ENCODE results near the gene LNPEP.

Gene LNPEP

GRCh38 chr5:97004423-97005060 is 68.7 kb downstream of the LNPEP start:
- H3K4me3 ChIP-seq (ENCODE audit: low read length) = no peak overlapping the region
- H3K9ac ChIP-seq (ENCODE audit: low read length) = no peak overlapping the region
- no peaks in the 10 kb centered on the region for H3K27me3 ChIP-seq (replicated peaks; ENCODE audit: control insufficient read depth, insufficient read depth, low read length)
- no peaks in the 10 kb centered on the region for H3K9me3 ChIP-seq (ENCODE audit: control insufficient read depth, low read length)
- peaks cover 1% of the 10 kb centered on the region for H3K4me1 ChIP-seq (ENCODE audit: control insufficient read depth, insufficient read depth, low read length)
- H3K36me3 ChIP-seq (ENCODE audit: control insufficient read depth, insufficient read depth, low read length, severe bottlenecking) = peaks cover 69% of the 10 kb centered on the region
- peak; percentile 79 for DNase-seq (ENCODE audit: low read depth)

- Histone ChIP-seq H3K9me3 (ENCODE audit: control insufficient read depth, low read length) (no peaks in the 10 kb centered on the region), H3K27me3 (replicated peaks; ENCODE audit: control insufficient read depth, insufficient read depth, low read length) (no peaks in the 10 kb centered on the region), H3K4me1 (ENCODE audit: control insufficient read depth, insufficient read depth, low read length) (peaks cover 2% of the 10 kb centered on the region), H3K9ac (ENCODE audit: low read length) (no peak overlapping the region), H3K36me3 (ENCODE audit: control insufficient read depth, insufficient read depth, low read length, severe bottlenecking) (peaks cover 62% of the 10 kb centered on the region), H3K4me3 (ENCODE audit: low read length) (no peak overlapping the region)
- DNase-seq (ENCODE audit: low read depth) = peak; percentile 39
These were observed 70.7 kb downstream of the LNPEP start for GRCh38 chr5:97006454-97007060.

- DNase-seq (ENCODE audit: low read depth) = peak; percentile 47
- no peaks in the 10 kb centered on the region for H3K27me3 ChIP-seq (replicated peaks; ENCODE audit: control insufficient read depth, insufficient read depth, low read length)
- peaks cover 2% of the 10 kb centered on the region for H3K4me1 ChIP-seq (ENCODE audit: control insufficient read depth, insufficient read depth, low read length)
- no peak overlapping the region for H3K4me3 ChIP-seq (ENCODE audit: low read length)
- H3K36me3 ChIP-seq (ENCODE audit: control insufficient read depth, insufficient read depth, low read length, severe bottlenecking) = peaks cover 66% of the 10 kb centered on the region
- H3K9me3 ChIP-seq (ENCODE audit: control insufficient read depth, low read length) = no peaks in the 10 kb centered on the region
- H3K9ac ChIP-seq (ENCODE audit: low read length) = no peak overlapping the region
These were observed 73.5 kb downstream of the LNPEP start for GRCh38 chr5:97009212-97009898.

GRCh38 chr5:97009921-97010320 is 74.0 kb downstream of the LNPEP start:
- Histone ChIP-seq H3K9me3 (ENCODE audit: control insufficient read depth, low read length) (no peaks in the 10 kb centered on the region), H3K4me3 (ENCODE audit: low read length) (no peak overlapping the region), H3K9ac (ENCODE audit: low read length) (no peak overlapping the region), H3K27me3 (replicated peaks; ENCODE audit: control insufficient read depth, insufficient read depth, low read length) (no peaks in the 10 kb centered on the region), H3K36me3 (ENCODE audit: control insufficient read depth, insufficient read depth, low read length, severe bottlenecking) (peaks cover 66% of the 10 kb centered on the region), H3K4me1 (ENCODE audit: control insufficient read depth, insufficient read depth, low read length) (peaks cover 2% of the 10 kb centered on the region)
- no peak for DNase-seq (ENCODE audit: low read depth)

GRCh38 chr5:97010606-97011005 is 74.7 kb downstream of the LNPEP start:
- Histone ChIP-seq H3K27me3 (replicated peaks; ENCODE audit: control insufficient read depth, insufficient read depth, low read length) (no peaks in the 10 kb centered on the region), H3K4me1 (ENCODE audit: control insufficient read depth, insufficient read depth, low read length) (peaks cover 2% of the 10 kb centered on the region), H3K9ac (ENCODE audit: low read length) (no peak overlapping the region), H3K9me3 (ENCODE audit: control insufficient read depth, low read length) (no peaks in the 10 kb centered on the region), H3K36me3 (ENCODE audit: control insufficient read depth, insufficient read depth, low read length, severe bottlenecking) (peaks cover 67% of the 10 kb centered on the region), H3K4me3 (ENCODE audit: low read length) (no peak overlapping the region)
- DNase-seq (ENCODE audit: low read depth) = no peak

- no peak for DNase-seq (ENCODE audit: low read depth)
- Histone ChIP-seq H3K4me3 (ENCODE audit: low read length) (no peak overlapping the region), H3K9ac (ENCODE audit: low read length) (no peak overlapping the region), H3K27me3 (replicated peaks; ENCODE audit: control insufficient read depth, insufficient read depth, low read length) (no peaks in the 10 kb centered on the region), H3K9me3 (ENCODE audit: control insufficient read depth, low read length) (no peaks in the 10 kb centered on the region), H3K4me1 (ENCODE audit: control insufficient read depth, insufficient read depth, low read length) (peaks cover 2% of the 10 kb centered on the region), H3K36me3 (ENCODE audit: control insufficient read depth, insufficient read depth, low read length, severe bottlenecking) (peaks cover 70% of the 10 kb centered on the region)
These were observed 75.7 kb downstream of the LNPEP start for GRCh38 chr5:97011567-97011966.

- Histone ChIP-seq H3K27me3 (replicated peaks; ENCODE audit: control insufficient read depth, insufficient read depth, low read length) (no peaks in the 10 kb centered on the region), H3K36me3 (ENCODE audit: control insufficient read depth, insufficient read depth, low read length, severe bottlenecking) (peaks cover 84% of the 10 kb centered on the region), H3K4me3 (ENCODE audit: low read length) (no peak overlapping the region), H3K4me1 (ENCODE audit: control insufficient read depth, insufficient read depth, low read length) (no peaks in the 10 kb centered on the region), H3K9me3 (ENCODE audit: control insufficient read depth, low read length) (no peaks in the 10 kb centered on the region), H3K9ac (ENCODE audit: low read length) (no peak overlapping the region)
- DNase-seq (ENCODE audit: low read depth) = peak; percentile 60
These were observed 83.7 kb downstream of the LNPEP start for GRCh38 chr5:97019435-97020117.

- no peaks in the 10 kb centered on the region for H3K4me1 ChIP-seq (ENCODE audit: control insufficient read depth, insufficient read depth, low read length)
- H3K4me3 ChIP-seq (ENCODE audit: low read length) = no peak overlapping the region
- DNase-seq (ENCODE audit: low read depth) = no peak
- no peaks in the 10 kb centered on the region for H3K9me3 ChIP-seq (ENCODE audit: control insufficient read depth, low read length)
- H3K9ac ChIP-seq (ENCODE audit: low read length) = no peak overlapping the region
- peaks cover 84% of the 10 kb centered on the region for H3K36me3 ChIP-seq (ENCODE audit: control insufficient read depth, insufficient read depth, low read length, severe bottlenecking)
- no peaks in the 10 kb centered on the region for H3K27me3 ChIP-seq (replicated peaks; ENCODE audit: control insufficient read depth, insufficient read depth, low read length)
These were observed 85.5 kb downstream of the LNPEP start for GRCh38 chr5:97021416-97021815.

GRCh38 chr5:97022898-97023297 is 87.0 kb downstream of the LNPEP start:
- H3K4me3 ChIP-seq (ENCODE audit: low read length) = no peak overlapping the region
- no peak for DNase-seq (ENCODE audit: low read depth)
- no peaks in the 10 kb centered on the region for H3K27me3 ChIP-seq (replicated peaks; ENCODE audit: control insufficient read depth, insufficient read depth, low read length)
- no peaks in the 10 kb centered on the region for H3K9me3 ChIP-seq (ENCODE audit: control insufficient read depth, low read length)
- no peaks in the 10 kb centered on the region for H3K4me1 ChIP-seq (ENCODE audit: control insufficient read depth, insufficient read depth, low read length)
- no peak overlapping the region for H3K9ac ChIP-seq (ENCODE audit: low read length)
- peaks cover 85% of the 10 kb centered on the region for H3K36me3 ChIP-seq (ENCODE audit: control insufficient read depth, insufficient read depth, low read length, severe bottlenecking)

- Histone ChIP-seq H3K4me3 (ENCODE audit: low read length) (no peak overlapping the region), H3K4me1 (ENCODE audit: control insufficient read depth, insufficient read depth, low read length) (no peaks in the 10 kb centered on the region), H3K9ac (ENCODE audit: low read length) (no peak overlapping the region), H3K36me3 (ENCODE audit: control insufficient read depth, insufficient read depth, low read length, severe bottlenecking) (peaks cover 92% of the 10 kb centered on the region), H3K9me3 (ENCODE audit: control insufficient read depth, low read length) (no peaks in the 10 kb centered on the region), H3K27me3 (replicated peaks; ENCODE audit: control insufficient read depth, insufficient read depth, low read length) (no peaks in the 10 kb centered on the region)
- no peak for DNase-seq (ENCODE audit: low read depth)
These were observed 90.8 kb downstream of the LNPEP start for GRCh38 chr5:97026721-97027120.

GRCh38 chr5:97037819-97038218 is 101.9 kb downstream of the LNPEP start:
- H3K4me3 ChIP-seq (ENCODE audit: low read length) = no peak overlapping the region
- H3K9ac ChIP-seq (ENCODE audit: low read length) = no peak overlapping the region
- no peaks in the 10 kb centered on the region for H3K27me3 ChIP-seq (replicated peaks; ENCODE audit: control insufficient read depth, insufficient read depth, low read length)
- no peak for DNase-seq (ENCODE audit: low read depth)
- no peaks in the 10 kb centered on the region for H3K4me1 ChIP-seq (ENCODE audit: control insufficient read depth, insufficient read depth, low read length)
- no peaks in the 10 kb centered on the region for H3K9me3 ChIP-seq (ENCODE audit: control insufficient read depth, low read length)
- H3K36me3 ChIP-seq (ENCODE audit: control insufficient read depth, insufficient read depth, low read length, severe bottlenecking) = peaks cover 54% of the 10 kb centered on the region
